ENCODE measurements around the gene SEZ6L. TPM values are rescaled to one million over a fixed set of nuclear protein-coding genes. Genes with fewer than 3 reads are reported as not detected.

The SEZ6L gene
- total RNA-seq, result not detected in 2 replicates

DNA sequence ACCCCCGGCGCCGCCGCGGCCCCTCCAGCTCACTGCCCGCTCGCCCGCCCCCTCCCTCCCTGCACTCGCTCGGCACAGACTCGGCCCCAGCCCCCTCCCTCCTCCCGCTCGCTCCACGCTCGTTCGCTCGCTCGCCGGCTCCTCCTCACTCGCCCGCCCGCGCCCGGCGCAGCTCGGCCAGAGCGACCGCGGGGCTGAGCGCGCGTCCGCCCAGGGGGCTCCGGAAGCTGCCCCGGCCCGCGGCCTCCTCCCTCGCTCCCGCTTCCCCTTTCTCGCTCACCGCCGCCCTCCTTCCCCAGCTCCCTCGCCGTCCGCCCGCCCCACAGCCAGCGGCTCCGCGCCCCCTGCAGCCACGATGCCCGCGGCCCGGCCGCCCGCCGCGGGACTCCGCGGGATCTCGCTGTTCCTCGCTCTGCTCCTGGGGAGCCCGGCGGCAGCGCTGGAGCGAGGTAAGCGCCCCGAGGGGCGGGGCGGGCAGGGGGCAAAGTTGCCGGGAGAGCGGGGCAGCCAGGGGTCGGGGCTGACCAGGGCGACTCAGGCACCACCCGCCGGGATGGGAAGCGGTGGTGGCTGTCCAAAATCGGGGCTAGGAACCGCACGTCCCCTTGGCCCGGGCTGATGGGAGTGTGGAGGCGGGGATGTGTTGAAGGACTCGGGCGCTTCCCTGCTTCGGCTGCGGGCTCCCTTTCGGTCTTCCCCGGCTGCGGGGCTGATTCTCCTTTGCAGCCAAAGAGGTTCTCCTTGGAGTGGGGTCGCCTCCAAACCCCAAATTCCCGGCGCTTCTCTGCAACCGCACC, at the start of gene SEZ6L:
SEZ6L (plus strand) TSS at position 148 of the 797 bp plus-strand sequence; CDS start at position 356, 208 bp downstream.

DNA sequence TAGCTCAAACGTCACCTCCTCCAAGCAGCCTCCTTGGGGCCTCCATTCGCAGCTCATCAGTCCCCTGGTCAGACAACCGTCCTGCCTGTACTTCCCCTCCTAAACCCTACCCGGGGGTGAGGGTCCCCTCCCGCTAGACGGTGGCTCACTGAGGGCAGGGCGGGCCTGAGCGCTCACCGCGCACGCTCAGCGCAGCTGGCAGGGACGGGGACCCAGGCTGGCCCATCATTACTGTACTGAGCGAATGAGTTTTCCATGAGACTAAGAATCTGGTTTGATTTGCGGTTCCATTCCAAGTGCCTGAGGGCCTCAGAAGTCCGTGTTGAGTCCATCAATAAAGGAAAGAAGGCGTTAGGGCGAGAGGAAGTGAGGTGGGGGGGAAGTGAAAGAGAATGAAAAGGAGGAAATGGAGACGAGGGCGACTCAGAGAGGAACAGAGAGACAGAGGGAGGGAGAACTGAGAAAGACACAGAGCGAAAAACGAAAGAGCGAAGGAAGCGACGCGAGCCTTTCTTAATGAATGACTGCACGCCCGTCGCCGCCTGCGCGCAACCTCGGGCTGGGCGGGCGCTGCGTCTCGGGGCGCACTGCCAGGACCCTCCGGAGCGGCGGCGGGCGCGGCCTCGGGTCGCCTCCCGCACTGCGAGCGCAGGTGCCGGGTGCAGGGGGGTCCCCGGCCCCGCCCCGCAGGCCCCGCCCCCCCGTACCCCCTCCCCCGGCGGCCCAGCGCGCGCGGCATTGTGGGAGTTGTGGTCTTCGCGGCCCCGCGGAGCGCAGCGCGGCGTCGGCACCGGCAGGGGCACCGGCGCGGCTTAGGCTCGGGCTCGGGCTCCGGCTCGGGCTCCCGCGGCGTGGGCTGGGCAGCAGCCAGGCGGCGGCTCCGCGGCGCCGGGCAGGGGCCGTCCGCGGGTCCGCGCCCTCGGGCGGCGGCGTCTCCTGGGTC, 259.5 kb downstream of the SEZ6L start, which contains the start of gene ASPHD2:
ASPHD2 (plus strand) TSS at position 746 of the 943 bp plus-strand sequence. CDS start 4,356 bp downstream, outside the sequence.

All from pericardium fibroblast (primary cell).